Transverse colon (tissue), 3 donors: ENCODE data around the gene CACNG7.

Source experiments
- POLR2A ChIP-seq: fragments of 450-650 bp; IDR thresholded peaks from one replicate; pipeline ENCODE4 v1.6.1; 2016; ENCODE audit warnings: antibody characterized with exemption, mild to moderate bottlenecking, moderate library complexity
- TF ChIP-seq, protein P1 (sequence below), 5 experiments: fragments of 200-600 bp in 3 of 5; fragments of 450-650 bp in 2 of 5; sonication (generic) in 3 of 5; IDR thresholded peaks; 1 replicate in 2 of 5; 2 replicates in 3 of 5; pipeline ENCODE4 v1.5.1; 2016 to 2017; ENCODE audit warnings: antibody characterized with exemption in 5 of 5, inconsistent platforms in 3 of 5, mild to moderate bottlenecking in 2 of 5, moderate library complexity in 1 of 5

DNA sequence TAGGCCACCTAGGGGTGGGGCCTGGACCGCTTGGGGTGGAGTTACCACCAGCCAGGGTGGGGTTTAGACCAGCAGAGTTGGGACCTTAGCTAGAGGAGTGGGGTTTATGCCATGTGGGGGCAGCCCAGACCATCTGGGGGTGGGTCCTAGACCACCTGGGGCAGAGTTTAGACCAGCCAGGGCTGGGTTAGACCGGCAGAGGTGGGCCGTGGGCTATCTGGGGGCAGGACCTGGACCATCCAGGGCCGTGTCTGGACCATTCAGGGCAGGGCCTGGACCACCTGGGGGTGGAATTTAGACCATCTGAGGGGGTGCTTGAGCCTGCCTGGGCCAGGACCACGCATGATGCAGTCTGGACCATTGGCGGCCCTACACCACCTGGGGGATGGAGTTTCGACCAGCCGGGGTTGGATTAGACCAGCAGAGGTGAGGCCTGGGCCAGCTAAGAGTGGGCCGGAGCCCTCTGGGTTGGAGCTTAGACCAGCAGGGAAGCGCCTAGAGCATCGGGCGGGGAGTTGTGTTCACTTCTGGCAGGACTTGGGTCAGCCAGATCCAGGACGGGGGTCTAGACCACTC is 72.4 kb downstream of the CACNG7 start:
- TF ChIP-seq, protein P1, sequence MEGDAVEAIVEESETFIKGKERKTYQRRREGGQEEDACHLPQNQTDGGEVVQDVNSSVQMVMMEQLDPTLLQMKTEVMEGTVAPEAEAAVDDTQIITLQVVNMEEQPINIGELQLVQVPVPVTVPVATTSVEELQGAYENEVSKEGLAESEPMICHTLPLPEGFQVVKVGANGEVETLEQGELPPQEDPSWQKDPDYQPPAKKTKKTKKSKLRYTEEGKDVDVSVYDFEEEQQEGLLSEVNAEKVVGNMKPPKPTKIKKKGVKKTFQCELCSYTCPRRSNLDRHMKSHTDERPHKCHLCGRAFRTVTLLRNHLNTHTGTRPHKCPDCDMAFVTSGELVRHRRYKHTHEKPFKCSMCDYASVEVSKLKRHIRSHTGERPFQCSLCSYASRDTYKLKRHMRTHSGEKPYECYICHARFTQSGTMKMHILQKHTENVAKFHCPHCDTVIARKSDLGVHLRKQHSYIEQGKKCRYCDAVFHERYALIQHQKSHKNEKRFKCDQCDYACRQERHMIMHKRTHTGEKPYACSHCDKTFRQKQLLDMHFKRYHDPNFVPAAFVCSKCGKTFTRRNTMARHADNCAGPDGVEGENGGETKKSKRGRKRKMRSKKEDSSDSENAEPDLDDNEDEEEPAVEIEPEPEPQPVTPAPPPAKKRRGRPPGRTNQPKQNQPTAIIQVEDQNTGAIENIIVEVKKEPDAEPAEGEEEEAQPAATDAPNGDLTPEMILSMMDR (IDR thresholded peaks at IDR 0.05) = no peak
- no peak for TF ChIP-seq POLR2A
